ENCODE data around the gene CCNJ. TPM values are rescaled to one million over a fixed set of nuclear protein-coding genes. Genes with fewer than 3 reads are reported as not detected.

The CCNJ gene
- total RNA-seq, 1 experiment from 2014 or later: 25.6 TPM

DNA sequence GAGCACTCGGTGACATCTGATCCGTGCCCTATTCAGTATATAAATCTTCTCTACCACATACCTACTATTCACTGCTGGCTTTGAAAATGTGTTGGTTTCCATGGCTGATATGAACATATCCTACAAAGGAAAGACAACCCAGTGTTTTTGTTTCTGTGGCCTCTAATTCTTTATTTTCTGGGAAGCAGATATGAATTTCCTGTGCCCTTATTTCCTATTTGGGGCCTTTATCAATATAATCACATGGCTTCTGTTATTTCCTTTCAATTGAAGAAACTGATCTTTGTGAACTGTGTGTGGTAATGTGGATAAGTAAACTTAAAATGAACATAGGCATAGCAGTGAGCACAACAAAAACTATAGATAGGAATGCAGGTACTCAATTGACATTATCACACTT lies 10.6 kb downstream of the CCNJ start:
- Histone ChIP-seq H3K4me1 (ENCODE audit: insufficient read depth, low read length, poor library complexity, severe bottlenecking) (no peaks in the 10 kb centered on the region), H3K36me3 (ENCODE audit: insufficient read depth, low read length, poor library complexity, severe bottlenecking) (peaks cover 33% of the 10 kb centered on the region), H3K4me3 (ENCODE audit: low read depth, low read length, poor library complexity, severe bottlenecking) (no peak overlapping the region), H3K27ac (ENCODE audit: low read depth, low read length, poor library complexity, severe bottlenecking) (no peak overlapping the region), H3K9me3 (ENCODE audit: low read depth, low read length, poor library complexity, severe bottlenecking) (no peaks in the 10 kb centered on the region), H3K27me3 (replicated peaks; ENCODE audit: insufficient read depth, low read depth, low read length, poor library complexity) (no peaks in the 10 kb centered on the region)
- no TSS peak for BruUV-seq (replicated peaks)
- DNase-seq (ENCODE audit: low spot score): no peak
- CTCF ChIA-PET: no interaction called here
- intact Hi-C loops (cut with micrococcal nuclease; ENCODE audit: unreplicated experiment): no loop called here
- TF ChIP-seq, protein P1, sequence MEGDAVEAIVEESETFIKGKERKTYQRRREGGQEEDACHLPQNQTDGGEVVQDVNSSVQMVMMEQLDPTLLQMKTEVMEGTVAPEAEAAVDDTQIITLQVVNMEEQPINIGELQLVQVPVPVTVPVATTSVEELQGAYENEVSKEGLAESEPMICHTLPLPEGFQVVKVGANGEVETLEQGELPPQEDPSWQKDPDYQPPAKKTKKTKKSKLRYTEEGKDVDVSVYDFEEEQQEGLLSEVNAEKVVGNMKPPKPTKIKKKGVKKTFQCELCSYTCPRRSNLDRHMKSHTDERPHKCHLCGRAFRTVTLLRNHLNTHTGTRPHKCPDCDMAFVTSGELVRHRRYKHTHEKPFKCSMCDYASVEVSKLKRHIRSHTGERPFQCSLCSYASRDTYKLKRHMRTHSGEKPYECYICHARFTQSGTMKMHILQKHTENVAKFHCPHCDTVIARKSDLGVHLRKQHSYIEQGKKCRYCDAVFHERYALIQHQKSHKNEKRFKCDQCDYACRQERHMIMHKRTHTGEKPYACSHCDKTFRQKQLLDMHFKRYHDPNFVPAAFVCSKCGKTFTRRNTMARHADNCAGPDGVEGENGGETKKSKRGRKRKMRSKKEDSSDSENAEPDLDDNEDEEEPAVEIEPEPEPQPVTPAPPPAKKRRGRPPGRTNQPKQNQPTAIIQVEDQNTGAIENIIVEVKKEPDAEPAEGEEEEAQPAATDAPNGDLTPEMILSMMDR (conservative IDR thresholded peaks at IDR 0.05; ENCODE audit: low read depth, low read length): no peak
- TF ChIP-seq EZH2 (IDR thresholded peaks at IDR 0.05; ENCODE audit: borderline replicate concordance, low read depth, low read length, poor library complexity, severe bottlenecking): no peak
- POLR2A ChIA-PET (ENCODE audit: low non-redundant PET): no interaction called here

DNA sequence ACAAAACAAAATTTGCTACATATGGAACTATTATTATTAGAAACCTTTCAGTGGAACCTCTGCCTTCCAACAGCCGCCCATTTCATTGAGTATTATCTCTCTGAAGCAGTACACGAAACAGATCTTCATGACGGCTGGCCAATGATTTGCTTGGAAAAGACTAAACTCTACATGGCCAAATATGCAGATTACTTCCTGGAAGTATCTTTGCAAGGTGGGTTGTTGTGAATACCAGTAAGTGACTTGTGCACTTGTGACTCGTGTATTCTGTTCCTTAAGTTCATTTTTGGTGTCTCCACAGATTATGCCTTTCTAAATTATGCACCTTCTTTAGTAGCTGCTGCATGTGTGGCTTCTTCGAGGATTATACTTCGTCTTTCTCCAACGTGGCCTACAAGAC lies 13.4 kb downstream of the CCNJ start:
- no peak for DNase-seq (ENCODE audit: low spot score)
- no TSS peak for BruUV-seq (replicated peaks)
- ChIA-PET POLR2A (ENCODE audit: low non-redundant PET) (interaction anchor here (0.6 kb wide), 1 partner anchor 130 kb away, joined by 4 read pairs; no protein-coding TSS in a partner anchor), CTCF (no interaction called here)
- H3K27ac ChIP-seq (ENCODE audit: low read depth, low read length, poor library complexity, severe bottlenecking): no peak overlapping the region
- H3K9me3 ChIP-seq (ENCODE audit: low read depth, low read length, poor library complexity, severe bottlenecking): no peaks in the 10 kb centered on the region
- H3K4me3 ChIP-seq (ENCODE audit: low read depth, low read length, poor library complexity, severe bottlenecking): no peak overlapping the region
- intact Hi-C loops (cut with micrococcal nuclease; ENCODE audit: unreplicated experiment): no loop called here
- TF ChIP-seq EZH2 (IDR thresholded peaks at IDR 0.05; ENCODE audit: borderline replicate concordance, low read depth, low read length, poor library complexity, severe bottlenecking): no peak
- TF ChIP-seq, protein P1 (conservative IDR thresholded peaks at IDR 0.05; ENCODE audit: low read depth, low read length): no peak
- H3K27me3 ChIP-seq (replicated peaks; ENCODE audit: insufficient read depth, low read depth, low read length, poor library complexity): no peaks in the 10 kb centered on the region
- no peaks in the 10 kb centered on the region for H3K4me1 ChIP-seq (ENCODE audit: insufficient read depth, low read length, poor library complexity, severe bottlenecking)
- H3K36me3 ChIP-seq (ENCODE audit: insufficient read depth, low read length, poor library complexity, severe bottlenecking): peaks cover 46% of the 10 kb centered on the region

DNA sequence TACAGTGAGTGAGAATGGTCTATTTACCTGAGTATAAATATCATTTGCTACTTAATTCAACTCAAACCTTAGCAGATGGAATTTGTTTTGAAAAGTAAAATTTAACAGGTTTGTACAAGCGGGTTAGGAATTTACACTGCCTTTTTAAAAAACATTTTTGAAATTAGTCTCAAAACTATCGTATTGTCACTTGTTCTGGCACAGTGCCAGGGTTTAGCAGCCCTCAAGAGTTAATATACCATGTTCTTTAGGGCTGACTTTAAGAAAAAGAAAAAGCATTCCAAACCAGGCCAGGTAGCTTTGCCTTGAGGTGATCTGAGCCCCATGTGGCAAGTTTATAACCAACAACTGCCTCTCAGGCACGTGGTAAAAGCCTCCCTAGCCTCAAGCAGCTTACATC lies 17.8 kb downstream of the CCNJ start:
- Histone ChIP-seq H3K9me3 (ENCODE audit: low read depth, low read length, poor library complexity, severe bottlenecking) (no peaks in the 10 kb centered on the region), H3K4me3 (ENCODE audit: low read depth, low read length, poor library complexity, severe bottlenecking) (no peak overlapping the region), H3K27ac (ENCODE audit: low read depth, low read length, poor library complexity, severe bottlenecking) (no peak overlapping the region), H3K36me3 (ENCODE audit: insufficient read depth, low read length, poor library complexity, severe bottlenecking) (peaks cover 44% of the 10 kb centered on the region), H3K4me1 (ENCODE audit: insufficient read depth, low read length, poor library complexity, severe bottlenecking) (no peaks in the 10 kb centered on the region), H3K27me3 (replicated peaks; ENCODE audit: insufficient read depth, low read depth, low read length, poor library complexity) (no peaks in the 10 kb centered on the region)
- ChIA-PET POLR2A (ENCODE audit: low non-redundant PET) (no interaction called here), CTCF (no interaction called here)
- no peak for DNase-seq (ENCODE audit: low spot score)
- intact Hi-C loops (cut with micrococcal nuclease; ENCODE audit: unreplicated experiment): no loop called here
- BruUV-seq (replicated peaks): no TSS peak
- TF ChIP-seq, protein P1 (conservative IDR thresholded peaks at IDR 0.05; ENCODE audit: low read depth, low read length): no peak
- no peak for TF ChIP-seq EZH2 (IDR thresholded peaks at IDR 0.05; ENCODE audit: borderline replicate concordance, low read depth, low read length, poor library complexity, severe bottlenecking)

Data from A673 (cell line).